ENCODE results near the gene LPIN1.

The LPIN1 gene

GRCh38 chr2:11764359-11764758 lies 17.9 kb downstream of the LPIN1 start:
- no peak for DNase-seq

- no peak for DNase-seq
Measured at GRCh38 chr2:11764920-11765319, 18.5 kb downstream of the LPIN1 start.

- DNase-seq, result no peak
Measured at GRCh38 chr2:11765501-11765900, 19.1 kb downstream of the LPIN1 start.

GRCh38 chr2:11766016-11766415 lies 19.6 kb downstream of the LPIN1 start:
- no peak for DNase-seq

GRCh38 chr2:11767779-11768178 lies 21.3 kb downstream of the LPIN1 start:
- DNase-seq, result no peak

GRCh38 chr2:11768946-11769345 lies 22.5 kb downstream of the LPIN1 start:
- DNase-seq, result no peak

GRCh38 chr2:11769516-11769915 lies 23.1 kb downstream of the LPIN1 start:
- no peak for DNase-seq

GRCh38 chr2:11770531-11771188 lies 24.2 kb downstream of the LPIN1 start:
- DNase-seq, result no peak

GRCh38 chr2:11771971-11772615 lies 25.7 kb downstream of the LPIN1 start:
- no peak for DNase-seq

GRCh38 chr2:11773111-11773510 lies 26.7 kb downstream of the LPIN1 start:
- DNase-seq, result no peak

GRCh38 chr2:11773747-11774525 lies 27.5 kb downstream of the LPIN1 start:
- DNase-seq, result no peak

- no peak for DNase-seq
Measured at GRCh38 chr2:11774600-11774999, 28.2 kb downstream of the LPIN1 start.

- no peak for DNase-seq
Measured at GRCh38 chr2:11775384-11775783, 29.0 kb downstream of the LPIN1 start.

- no peak for DNase-seq
Measured at GRCh38 chr2:11777066-11777782, 30.8 kb downstream of the LPIN1 start.

GRCh38 chr2:11777886-11778415 lies 31.5 kb downstream of the LPIN1 start:
- no peak for DNase-seq

GRCh38 chr2:11778416-11778815 lies 32.0 kb downstream of the LPIN1 start:
- no peak for DNase-seq

GRCh38 chr2:11778923-11779757 lies 32.7 kb downstream of the LPIN1 start:
- DNase-seq, result peak; percentile 78

- DNase-seq, result no peak
Measured at GRCh38 chr2:11781602-11782001, 35.2 kb downstream of the LPIN1 start.

- no peak for DNase-seq
Measured at GRCh38 chr2:11784280-11784679, 37.8 kb downstream of the LPIN1 start.

GRCh38 chr2:11784747-11785610 lies 38.5 kb downstream of the LPIN1 start:
- DNase-seq, result peak; percentile 83

GRCh38 chr2:11785611-11785940 lies 39.1 kb downstream of the LPIN1 start:
- no peak for DNase-seq

Data from right hindlimb (tissue), 1 donor.